Activated naive CD8-positive, alpha-beta T cell (primary cell): ENCODE data around the gene ZBTB20.

ENCODE experiments used
- H3K27ac Mint-ChIP-seq: one replicate; pipeline ENCODE4 v1.8.0; 2021; ENCODE audit warnings: mixed read lengths
- H3K27me3 Mint-ChIP-seq: one replicate; pipeline ENCODE4 v1.8.0; 2021; ENCODE audit warnings: mixed read lengths
- H3K36me3 Mint-ChIP-seq: one replicate; pipeline ENCODE4 v1.8.0; 2021; ENCODE audit warnings: mixed read lengths
- H3K4me1 Mint-ChIP-seq: one replicate; pipeline ENCODE4 v1.8.0; 2021; ENCODE audit warnings: low read depth, mixed read lengths
- H3K4me3 Mint-ChIP-seq: one replicate; pipeline ENCODE4 v1.8.0; 2021; ENCODE audit warnings: mild to moderate bottlenecking, mixed read lengths
- H3K9me3 Mint-ChIP-seq: one replicate; pipeline ENCODE4 v1.8.0; 2021; ENCODE audit warnings: low read depth, mixed read lengths

The ZBTB20 gene

GRCh38 chr3:114449271-114450007, 697.6 kb downstream of the ZBTB20 start:
- peaks cover 16% of the 10 kb centered on the region for H3K4me1 Mint-ChIP-seq
- H3K9me3 Mint-ChIP-seq: no peaks in the 10 kb centered on the region
- no peaks in the 10 kb centered on the region for H3K36me3 Mint-ChIP-seq

GRCh38 chr3:114447950-114448479, 699.1 kb downstream of the ZBTB20 start:
- H3K27ac Mint-ChIP-seq: no peak overlapping the region
- H3K4me3 Mint-ChIP-seq: no peak overlapping the region
- H3K27me3 Mint-ChIP-seq: no peaks in the 10 kb centered on the region
- H3K4me1 Mint-ChIP-seq: peaks cover 10% of the 10 kb centered on the region
- no peaks in the 10 kb centered on the region for H3K36me3 Mint-ChIP-seq
- no peaks in the 10 kb centered on the region for H3K9me3 Mint-ChIP-seq

More at GRCh38 chr3:114449271-114450007, 697.6 kb downstream of the ZBTB20 start:
- Mint-ChIP-seq H3K4me3 (no peak overlapping the region), H3K27me3 (no peaks in the 10 kb centered on the region), H3K27ac (no peak overlapping the region)

DNA sequence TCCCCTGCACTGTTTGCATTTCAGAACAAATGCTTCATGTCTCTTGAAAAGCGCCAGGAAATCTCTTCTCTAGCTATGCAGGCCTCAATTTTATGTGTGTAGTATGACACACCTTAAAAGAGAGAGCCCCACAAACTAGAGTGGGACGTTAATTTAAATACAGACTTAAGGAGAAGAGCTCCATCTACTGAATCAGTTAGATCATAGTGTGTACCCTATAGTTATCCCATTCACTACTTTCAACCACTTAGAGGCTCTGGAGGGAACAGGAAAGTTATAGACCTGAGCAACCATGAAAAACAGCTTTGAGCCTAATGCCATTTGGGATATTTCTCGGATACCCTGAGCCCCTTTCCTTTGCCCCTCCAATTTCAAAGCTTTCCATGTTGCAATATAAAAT, 699.5 kb downstream of the ZBTB20 start:
- H3K4me3 Mint-ChIP-seq: no peak overlapping the region
- peaks cover 9% of the 10 kb centered on the region for H3K4me1 Mint-ChIP-seq
- no peaks in the 10 kb centered on the region for H3K27me3 Mint-ChIP-seq
- no peak overlapping the region for H3K27ac Mint-ChIP-seq
- no peaks in the 10 kb centered on the region for H3K9me3 Mint-ChIP-seq
- H3K36me3 Mint-ChIP-seq: no peaks in the 10 kb centered on the region

GRCh38 chr3:114446600-114446999, 700.5 kb downstream of the ZBTB20 start:
- Mint-ChIP-seq H3K36me3 (no peaks in the 10 kb centered on the region), H3K4me3 (no peak overlapping the region), H3K4me1 (peaks cover 9% of the 10 kb centered on the region), H3K9me3 (no peaks in the 10 kb centered on the region), H3K27me3 (no peaks in the 10 kb centered on the region), H3K27ac (no peak overlapping the region)

DNA sequence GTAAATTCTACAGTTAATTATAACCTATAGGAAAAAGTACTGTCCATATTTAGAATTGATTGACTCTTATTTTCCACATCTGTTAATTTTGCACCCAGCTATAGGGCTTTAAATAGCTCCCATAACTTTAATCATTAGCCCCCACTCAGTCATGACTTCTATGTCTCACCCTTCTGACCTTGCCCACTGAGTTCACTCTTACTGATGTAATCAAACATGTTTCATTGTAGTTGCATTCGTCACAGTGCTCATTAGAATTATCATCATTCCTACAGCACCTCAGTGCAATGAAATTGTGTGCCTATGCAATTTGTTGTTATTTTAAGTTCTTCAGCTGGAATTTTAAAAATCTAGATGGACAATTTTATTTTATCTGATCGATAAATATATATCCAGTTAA, 701.9 kb downstream of the ZBTB20 start:
- H3K9me3 Mint-ChIP-seq: no peaks in the 10 kb centered on the region
- peaks cover 5% of the 10 kb centered on the region for H3K4me1 Mint-ChIP-seq
- no peak overlapping the region for H3K27ac Mint-ChIP-seq
- H3K4me3 Mint-ChIP-seq: no peak overlapping the region
- H3K36me3 Mint-ChIP-seq: peaks cover 3% of the 10 kb centered on the region
- H3K27me3 Mint-ChIP-seq: no peaks in the 10 kb centered on the region

GRCh38 chr3:114444216-114444615, 702.9 kb downstream of the ZBTB20 start:
- Mint-ChIP-seq H3K27me3 (no peaks in the 10 kb centered on the region), H3K27ac (no peak overlapping the region), H3K4me3 (no peak overlapping the region), H3K9me3 (no peaks in the 10 kb centered on the region), H3K4me1 (peaks cover 5% of the 10 kb centered on the region), H3K36me3 (peaks cover 3% of the 10 kb centered on the region)

- H3K27me3 Mint-ChIP-seq: no peaks in the 10 kb centered on the region
- H3K4me3 Mint-ChIP-seq: no peak overlapping the region
- H3K36me3 Mint-ChIP-seq: peaks cover 3% of the 10 kb centered on the region
- no peaks in the 10 kb centered on the region for H3K9me3 Mint-ChIP-seq
- H3K27ac Mint-ChIP-seq: no peak overlapping the region
- H3K4me1 Mint-ChIP-seq: peaks cover 3% of the 10 kb centered on the region
Observed at GRCh38 chr3:114442246-114442645, 704.8 kb downstream of the ZBTB20 start.

GRCh38 chr3:114441386-114441785, 705.7 kb downstream of the ZBTB20 start:
- H3K4me3 Mint-ChIP-seq: no peak overlapping the region

DNA sequence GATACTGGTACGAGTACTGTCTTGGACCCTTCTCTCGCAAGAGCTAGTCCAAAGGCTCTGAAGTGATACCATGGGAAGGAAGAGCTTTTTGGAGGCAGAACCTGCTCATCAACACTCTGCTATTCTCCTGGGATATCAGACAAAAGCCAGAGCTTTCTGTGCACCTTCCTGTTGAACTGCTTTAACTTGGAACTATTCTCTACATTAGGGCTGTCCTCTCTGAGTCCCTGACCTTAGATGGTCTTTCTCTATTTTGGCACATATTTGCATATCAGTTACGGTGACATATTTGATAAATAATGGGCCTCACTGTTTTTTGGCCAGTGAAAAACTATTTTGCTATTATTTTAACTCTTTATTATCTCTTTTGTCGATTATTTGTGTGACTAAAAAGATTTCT, 706.4 kb downstream of the ZBTB20 start:
- Mint-ChIP-seq H3K27ac (no peak overlapping the region), H3K4me1 (peaks cover 3% of the 10 kb centered on the region), H3K36me3 (peaks cover 3% of the 10 kb centered on the region), H3K9me3 (no peaks in the 10 kb centered on the region), H3K27me3 (no peaks in the 10 kb centered on the region), H3K4me3 (no peak overlapping the region)

More at GRCh38 chr3:114441386-114441785, 705.7 kb downstream of the ZBTB20 start:
- H3K9me3 Mint-ChIP-seq: no peaks in the 10 kb centered on the region
- H3K4me1 Mint-ChIP-seq: peaks cover 3% of the 10 kb centered on the region
- H3K27ac Mint-ChIP-seq: no peak overlapping the region
- H3K27me3 Mint-ChIP-seq: no peaks in the 10 kb centered on the region
- H3K36me3 Mint-ChIP-seq: peaks cover 3% of the 10 kb centered on the region

GRCh38 chr3:114439284-114439683, 707.8 kb downstream of the ZBTB20 start:
- H3K4me3 Mint-ChIP-seq: no peak overlapping the region
- H3K4me1 Mint-ChIP-seq: no peaks in the 10 kb centered on the region
- H3K9me3 Mint-ChIP-seq: no peaks in the 10 kb centered on the region
- no peak overlapping the region for H3K27ac Mint-ChIP-seq
- H3K27me3 Mint-ChIP-seq: no peaks in the 10 kb centered on the region
- H3K36me3 Mint-ChIP-seq: peaks cover 3% of the 10 kb centered on the region

GRCh38 chr3:114437897-114438296, 709.2 kb downstream of the ZBTB20 start:
- H3K4me1 Mint-ChIP-seq: no peaks in the 10 kb centered on the region
- H3K36me3 Mint-ChIP-seq: peaks cover 3% of the 10 kb centered on the region
- H3K27me3 Mint-ChIP-seq: no peaks in the 10 kb centered on the region
- H3K9me3 Mint-ChIP-seq: no peaks in the 10 kb centered on the region
- no peak overlapping the region for H3K4me3 Mint-ChIP-seq
- H3K27ac Mint-ChIP-seq: no peak overlapping the region

GRCh38 chr3:114436182-114436581, 710.9 kb downstream of the ZBTB20 start:
- H3K36me3 Mint-ChIP-seq: peaks cover 3% of the 10 kb centered on the region
- H3K9me3 Mint-ChIP-seq: no peaks in the 10 kb centered on the region
- H3K4me3 Mint-ChIP-seq: no peak overlapping the region
- H3K27me3 Mint-ChIP-seq: no peaks in the 10 kb centered on the region
- no peak overlapping the region for H3K27ac Mint-ChIP-seq
- no peaks in the 10 kb centered on the region for H3K4me1 Mint-ChIP-seq

DNA sequence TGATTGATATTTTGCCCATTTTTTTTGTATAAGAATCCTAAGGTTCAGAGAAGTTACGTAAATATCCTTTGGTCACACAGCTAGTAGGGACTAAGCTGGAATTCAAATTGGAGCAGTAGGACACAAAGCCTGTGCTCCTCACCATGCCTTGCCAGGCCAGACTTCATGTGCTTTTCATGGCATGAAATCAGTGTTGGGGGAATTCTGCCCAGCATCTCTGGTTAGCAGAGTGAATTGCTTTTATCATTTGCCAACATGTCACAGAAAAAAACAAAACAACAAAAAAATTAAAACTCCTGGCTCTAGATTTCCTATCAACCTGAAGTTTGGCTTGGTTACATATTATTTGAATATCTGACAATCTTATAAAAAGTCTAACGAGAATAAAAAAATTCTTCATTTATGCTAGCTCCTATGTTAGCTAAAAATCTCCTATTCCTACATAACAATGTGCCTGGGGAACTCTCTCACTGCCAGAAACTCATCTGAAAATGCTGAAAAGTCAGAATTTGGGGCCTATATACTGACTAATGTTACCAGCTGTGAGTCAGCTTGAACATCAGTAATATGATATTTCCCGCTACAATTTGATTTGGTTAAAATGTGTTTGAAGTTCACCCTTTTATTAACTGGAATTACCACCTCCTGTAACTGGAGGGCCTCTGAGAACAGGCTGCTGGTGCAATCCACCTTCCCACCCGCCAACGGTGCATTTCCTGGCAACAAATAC, 711.5 kb downstream of the ZBTB20 start:
- H3K4me3 Mint-ChIP-seq: no peak overlapping the region
- no peaks in the 10 kb centered on the region for H3K9me3 Mint-ChIP-seq

GRCh38 chr3:114432310-114432709, 714.8 kb downstream of the ZBTB20 start:
- no peaks in the 10 kb centered on the region for H3K36me3 Mint-ChIP-seq
- H3K4me1 Mint-ChIP-seq: no peaks in the 10 kb centered on the region
- no peaks in the 10 kb centered on the region for H3K9me3 Mint-ChIP-seq
- no peak overlapping the region for H3K27ac Mint-ChIP-seq
- no peak overlapping the region for H3K4me3 Mint-ChIP-seq
- H3K27me3 Mint-ChIP-seq: no peaks in the 10 kb centered on the region

More for the DNA sequence above, 711.5 kb downstream of the ZBTB20 start:
- Mint-ChIP-seq H3K36me3 (peaks cover 3% of the 10 kb centered on the region), H3K27me3 (no peaks in the 10 kb centered on the region), H3K4me1 (no peaks in the 10 kb centered on the region), H3K27ac (no peak overlapping the region)

- H3K4me1 Mint-ChIP-seq: no peaks in the 10 kb centered on the region
- H3K27ac Mint-ChIP-seq: no peak overlapping the region
- H3K9me3 Mint-ChIP-seq: no peaks in the 10 kb centered on the region
- no peak overlapping the region for H3K4me3 Mint-ChIP-seq
- H3K36me3 Mint-ChIP-seq: no peaks in the 10 kb centered on the region
- no peaks in the 10 kb centered on the region for H3K27me3 Mint-ChIP-seq
Observed at GRCh38 chr3:114428044-114428595, 719.0 kb downstream of the ZBTB20 start.
